HG03025 (cell line): ENCODE measurements around the gene TCEANC2.

Experiments used
- ATAC-seq: cut with Tn5 transposase; IDR thresholded peaks from one replicate; pipeline ENCODE4 v1.9.1; 2021; ENCODE audit warnings: mild to moderate bottlenecking, moderate library complexity; ENCODE audit not compliant: unreplicated experiment, low FRiP score

Gene TCEANC2

DNA sequence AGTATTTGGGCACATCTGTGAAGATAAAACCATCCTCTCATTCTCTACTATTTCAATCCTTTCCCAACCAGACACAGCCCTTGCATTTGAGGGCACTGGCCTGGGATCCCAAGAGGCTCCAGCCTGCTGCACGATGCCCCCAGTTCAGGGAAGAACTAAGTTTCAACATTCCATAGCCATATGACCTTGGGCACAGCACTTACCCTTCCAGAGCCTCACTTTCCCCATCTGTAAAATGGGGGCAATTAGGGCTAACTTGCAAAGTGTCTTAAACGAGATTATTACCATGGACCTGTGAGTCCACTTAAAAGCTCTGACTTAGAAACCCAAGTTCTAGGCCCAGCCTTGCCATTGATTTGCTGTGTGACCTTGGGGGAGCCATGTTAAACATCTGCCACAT is 76.5 kb downstream of the TCEANC2 start:
- no peak for ATAC-seq

GRCh38 chr1:54131419-54131818 is 78.0 kb downstream of the TCEANC2 start:
- no peak for ATAC-seq

- no peak for ATAC-seq
Measured at GRCh38 chr1:54132495-54132894, 79.1 kb downstream of the TCEANC2 start.

DNA sequence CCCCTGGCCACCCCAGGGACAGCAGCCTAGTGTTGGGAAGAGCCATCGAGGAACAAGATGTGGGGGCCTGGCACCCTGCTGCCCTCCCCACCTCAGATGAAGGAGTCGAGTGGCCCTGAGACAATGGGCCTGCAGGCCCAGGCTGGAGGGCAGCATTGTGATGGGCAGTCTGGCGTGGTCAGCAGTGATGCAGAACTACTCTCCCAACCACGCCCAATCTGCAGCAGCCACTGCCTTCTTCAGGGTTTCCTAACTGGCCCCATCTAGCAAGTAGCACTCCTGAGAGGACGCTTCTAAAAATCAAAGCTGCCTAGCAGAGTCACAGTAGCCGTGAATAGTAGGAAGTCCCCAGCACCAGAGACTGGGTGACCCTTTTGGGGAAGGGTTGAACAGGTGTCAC is 80.9 kb downstream of the TCEANC2 start:
- ATAC-seq, result no peak

GRCh38 chr1:54135436-54136120 is 82.2 kb downstream of the TCEANC2 start:
- ATAC-seq, result no peak

- ATAC-seq, result no peak
Measured at GRCh38 chr1:54136269-54136896, 83.0 kb downstream of the TCEANC2 start.

GRCh38 chr1:54136963-54137533 is 83.6 kb downstream of the TCEANC2 start:
- no peak for ATAC-seq

- no peak for ATAC-seq
Measured at GRCh38 chr1:54137534-54138061, 84.2 kb downstream of the TCEANC2 start.

DNA sequence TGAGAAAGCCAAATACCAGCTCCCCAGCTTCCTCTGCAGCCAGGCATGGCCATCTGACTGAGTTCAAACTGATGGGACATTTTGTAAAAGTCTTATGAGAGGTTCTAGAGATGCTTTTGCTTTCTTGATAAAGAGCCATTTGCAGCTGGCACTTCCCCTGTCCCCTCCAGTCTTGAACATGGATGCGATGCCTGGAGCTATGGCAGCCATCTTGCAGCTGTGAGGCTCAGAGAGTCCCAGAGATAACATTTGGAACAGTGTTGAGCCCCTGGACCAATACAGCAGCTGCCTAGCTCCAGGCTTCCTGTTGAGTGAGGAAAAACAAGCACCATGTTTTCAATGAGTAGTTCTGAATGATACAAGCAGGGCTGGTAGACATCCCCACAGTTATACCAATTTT is 85.6 kb downstream of the TCEANC2 start:
- no peak for ATAC-seq

DNA sequence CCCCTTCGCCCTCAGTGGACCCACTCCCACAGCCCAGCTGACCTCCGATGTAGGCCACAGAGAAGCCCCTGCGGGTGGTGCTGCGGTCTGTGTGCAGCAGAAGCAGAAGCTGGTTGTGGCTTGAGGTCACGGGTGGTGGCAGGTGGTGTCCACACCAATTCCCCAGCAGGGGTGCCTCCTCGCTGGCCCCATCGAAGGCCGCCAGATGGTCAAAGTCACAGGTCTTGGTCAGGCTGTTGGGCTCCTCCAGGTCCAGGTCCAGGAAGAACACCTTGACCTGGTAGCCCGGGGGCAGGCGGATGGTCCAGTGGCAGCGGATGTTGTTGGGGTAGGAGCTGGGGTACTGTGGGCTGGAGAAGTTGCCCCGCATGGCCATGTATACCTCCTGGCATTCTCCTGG is 86.3 kb downstream of the TCEANC2 start:
- ATAC-seq, result no peak

DNA sequence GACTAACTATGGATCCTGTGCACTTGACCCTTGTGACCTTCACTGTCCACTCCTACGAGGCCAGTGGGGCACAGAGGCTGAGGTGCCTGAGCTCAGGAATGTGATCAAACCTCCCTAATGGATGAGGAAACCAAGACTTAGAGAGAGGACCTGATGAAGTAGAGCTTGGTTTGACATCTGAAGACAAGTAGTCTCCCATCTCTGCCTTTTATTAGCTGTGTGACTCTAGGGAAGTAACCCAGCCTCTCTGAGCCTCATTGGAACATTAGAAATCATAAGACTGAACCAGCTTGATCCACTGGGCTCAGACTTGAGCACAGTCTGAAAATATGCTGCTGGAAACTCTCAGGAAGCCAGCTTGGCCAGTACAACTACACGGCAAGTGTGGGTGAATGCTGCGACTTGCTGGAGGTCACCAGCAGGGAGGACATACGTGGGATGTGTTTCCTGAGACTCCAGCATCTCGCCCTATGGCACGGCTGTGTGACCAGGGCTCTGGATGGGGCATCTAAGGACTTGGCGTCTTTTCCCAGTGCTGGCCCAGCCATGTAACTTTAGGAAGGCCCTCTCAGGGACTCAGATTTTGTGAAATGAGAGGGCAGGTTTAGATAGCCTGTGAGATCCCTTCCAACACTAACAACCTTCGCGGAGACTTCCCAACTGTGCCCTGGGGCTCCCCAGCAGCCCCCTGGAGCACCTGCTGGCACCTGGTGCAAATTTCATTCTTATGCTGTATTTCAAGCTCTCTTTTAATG is 88.9 kb downstream of the TCEANC2 start:
- no peak for ATAC-seq

GRCh38 chr1:54144366-54144765 is 91.0 kb downstream of the TCEANC2 start:
- ATAC-seq, result no peak

GRCh38 chr1:54149734-54150133 is 96.3 kb downstream of the TCEANC2 start:
- ATAC-seq, result no peak

- ATAC-seq, result no peak
Measured at GRCh38 chr1:54151013-54151412, 97.6 kb downstream of the TCEANC2 start.

GRCh38 chr1:54152696-54153095 is 99.3 kb downstream of the TCEANC2 start, which contains the start of gene CDCP2:
TSS of gene CDCP2 (minus strand) at chr1:54153000. CDS start at chr1:54152922, 78 bp downstream.
- ATAC-seq, result no peak

- no peak for ATAC-seq
Measured at GRCh38 chr1:54153535-54154439, 100.4 kb downstream of the TCEANC2 start.
